ENCODE data around the gene ZNF267.
"Not testable (repeated sequence)": the region's sequence is repeated elsewhere in the genome, so short reads cannot be mapped to it uniquely, and the experiment has no call there.

GRCh38 chr16:31951806-31952205 lies 78.2 kb downstream of the ZNF267 start:
- not testable (repeated sequence) for TF ChIP-seq CTCF, POLR2AphosphoS5, POLR2A, EP300 (IDR thresholded peaks at IDR 0.05)

Measured in upper lobe of left lung (tissue), 4 donors.